ENCODE measurements around the gene ANKRD62.
"Not testable (repeated sequence)": the region's sequence is repeated elsewhere in the genome, so short reads cannot be mapped to it uniquely, and the experiment has no call there.

The ANKRD62 gene

GRCh38 chr18:12061685-12062084 is 32.0 kb upstream of the ANKRD62 start:
- DNase-seq (ENCODE audit: low read depth, low spot score), result no peak
- no peak overlapping the region for H3K27ac ChIP-seq
- H3K9me3 ChIP-seq (ENCODE audit: low read depth, low read length), result no peaks in the 10 kb centered on the region
- TF ChIP-seq POLR2AphosphoS5 (IDR thresholded peaks at IDR 0.05; ENCODE audit: borderline replicate concordance, low read depth, low read length), result no peak
- no peak for TF ChIP-seq EZH2 (IDR thresholded peaks at IDR 0.05)
- no peak for TF ChIP-seq FOXP2 (optimal IDR thresholded peaks at IDR 0.05; ENCODE audit: control extremely low read depth, extremely low read length, insufficient read depth)
- no peak overlapping the region for H3K4me3 ChIP-seq
- H3K36me3 ChIP-seq (ENCODE audit: insufficient read depth, low read length), result no peaks in the 10 kb centered on the region
- H3K9ac ChIP-seq (ENCODE audit: insufficient read length), result no peak overlapping the region

- H3K27ac ChIP-seq, result no peak overlapping the region
- no peaks in the 10 kb centered on the region for H3K9me3 ChIP-seq (ENCODE audit: low read depth, low read length)
- no peak for DNase-seq (ENCODE audit: low read depth, low spot score)
- TF ChIP-seq POLR2AphosphoS5 (IDR thresholded peaks at IDR 0.05; ENCODE audit: borderline replicate concordance, low read depth, low read length) (no peak), EZH2 (IDR thresholded peaks at IDR 0.05) (no peak), FOXP2 (optimal IDR thresholded peaks at IDR 0.05; ENCODE audit: control extremely low read depth, extremely low read length, insufficient read depth) (no peak)
- H3K36me3 ChIP-seq (ENCODE audit: insufficient read depth, low read length), result no peaks in the 10 kb centered on the region
- H3K9ac ChIP-seq (ENCODE audit: insufficient read length), result no peak overlapping the region
- no peak overlapping the region for H3K4me3 ChIP-seq
Measured at GRCh38 chr18:12062974-12063373, 30.7 kb upstream of the ANKRD62 start.

GRCh38 chr18:12064086-12064763 is 29.4 kb upstream of the ANKRD62 start:
- no peak for TF ChIP-seq EZH2 (IDR thresholded peaks at IDR 0.05)
- TF ChIP-seq FOXP2 (optimal IDR thresholded peaks at IDR 0.05; ENCODE audit: control extremely low read depth, extremely low read length, insufficient read depth), result no peak
- no peak for TF ChIP-seq POLR2AphosphoS5 (IDR thresholded peaks at IDR 0.05; ENCODE audit: borderline replicate concordance, low read depth, low read length)
- Histone ChIP-seq H3K36me3 (ENCODE audit: insufficient read depth, low read length) (no peaks in the 10 kb centered on the region), H3K27ac (no peak overlapping the region), H3K9ac (ENCODE audit: insufficient read length) (no peak overlapping the region), H3K9me3 (ENCODE audit: low read depth, low read length) (no peaks in the 10 kb centered on the region), H3K4me3 (no peak overlapping the region)
- no peak for DNase-seq (ENCODE audit: low read depth, low spot score)

GRCh38 chr18:12065397-12065796 is 28.2 kb upstream of the ANKRD62 start:
- TF ChIP-seq POLR2AphosphoS5 (IDR thresholded peaks at IDR 0.05; ENCODE audit: borderline replicate concordance, low read depth, low read length) (no peak), FOXP2 (optimal IDR thresholded peaks at IDR 0.05; ENCODE audit: control extremely low read depth, extremely low read length, insufficient read depth) (no peak), EZH2 (IDR thresholded peaks at IDR 0.05) (no peak)
- Histone ChIP-seq H3K36me3 (ENCODE audit: insufficient read depth, low read length) (no peaks in the 10 kb centered on the region), H3K4me3 (peak overlapping the region; percentile 15; the same call in 1 of the 2 replicates)

GRCh38 chr18:12066910-12067511 is 26.6 kb upstream of the ANKRD62 start:
- H3K27ac ChIP-seq, result no peak overlapping the region
- no peak overlapping the region for H3K9ac ChIP-seq (ENCODE audit: insufficient read length)
- H3K36me3 ChIP-seq (ENCODE audit: insufficient read depth, low read length), result no peaks in the 10 kb centered on the region
- H3K9me3 ChIP-seq (ENCODE audit: low read depth, low read length), result no peaks in the 10 kb centered on the region
- H3K4me3 ChIP-seq, result no peak overlapping the region
- no peak for DNase-seq (ENCODE audit: low read depth, low spot score)
- TF ChIP-seq POLR2AphosphoS5 (IDR thresholded peaks at IDR 0.05; ENCODE audit: borderline replicate concordance, low read depth, low read length) (no peak), EZH2 (IDR thresholded peaks at IDR 0.05) (no peak), FOXP2 (optimal IDR thresholded peaks at IDR 0.05; ENCODE audit: control extremely low read depth, extremely low read length, insufficient read depth) (no peak)

More at GRCh38 chr18:12065397-12065796, 28.2 kb upstream of the ANKRD62 start:
- Histone ChIP-seq H3K27ac (peak overlapping the region; percentile 82), H3K9me3 (ENCODE audit: low read depth, low read length) (no peaks in the 10 kb centered on the region), H3K9ac (ENCODE audit: insufficient read length) (peak overlapping the region; percentile 45)
- no peak for DNase-seq (ENCODE audit: low read depth, low spot score)

GRCh38 chr18:12067671-12068070 is 26.0 kb upstream of the ANKRD62 start:
- TF ChIP-seq EZH2 (IDR thresholded peaks at IDR 0.05) (no peak), POLR2AphosphoS5 (IDR thresholded peaks at IDR 0.05; ENCODE audit: borderline replicate concordance, low read depth, low read length) (no peak), FOXP2 (optimal IDR thresholded peaks at IDR 0.05; ENCODE audit: control extremely low read depth, extremely low read length, insufficient read depth) (no peak)
- H3K9ac ChIP-seq (ENCODE audit: insufficient read length), result no peak overlapping the region
- no peak overlapping the region for H3K27ac ChIP-seq
- DNase-seq (ENCODE audit: low read depth, low spot score), result no peak
- H3K9me3 ChIP-seq (ENCODE audit: low read depth, low read length), result no peaks in the 10 kb centered on the region
- no peaks in the 10 kb centered on the region for H3K36me3 ChIP-seq (ENCODE audit: insufficient read depth, low read length)
- H3K4me3 ChIP-seq, result no peak overlapping the region

GRCh38 chr18:12068316-12068949 is 25.2 kb upstream of the ANKRD62 start:
- peak overlapping the region; percentile 80 for H3K4me3 ChIP-seq
- peak overlapping the region; percentile 95 for H3K27ac ChIP-seq
- not testable (repeated sequence) for H3K36me3 ChIP-seq (ENCODE audit: insufficient read depth, low read length); H3K9me3 ChIP-seq (ENCODE audit: low read depth, low read length)
- peak overlapping the region; percentile 80 for H3K9ac ChIP-seq (ENCODE audit: insufficient read length)
- DNase-seq (ENCODE audit: low read depth, low spot score), result peak; percentile 28

- H3K4me3 ChIP-seq, result peak overlapping the region; percentile 80
- H3K36me3 ChIP-seq (ENCODE audit: insufficient read depth, low read length), result no peaks in the 10 kb centered on the region
- H3K9me3 ChIP-seq (ENCODE audit: low read depth, low read length), result no peaks in the 10 kb centered on the region
- DNase-seq (ENCODE audit: low read depth, low spot score), result peak; percentile 24
- peak overlapping the region; percentile 95 for H3K27ac ChIP-seq
- TF ChIP-seq FOXP2 (optimal IDR thresholded peaks at IDR 0.05; ENCODE audit: control extremely low read depth, extremely low read length, insufficient read depth) (no peak), POLR2AphosphoS5 (IDR thresholded peaks at IDR 0.05; ENCODE audit: borderline replicate concordance, low read depth, low read length) (no peak), EZH2 (IDR thresholded peaks at IDR 0.05) (no peak)
- H3K9ac ChIP-seq (ENCODE audit: insufficient read length), result peak overlapping the region; percentile 80
Measured at GRCh38 chr18:12068950-12069320, 24.7 kb upstream of the ANKRD62 start.

GRCh38 chr18:12071066-12071465 is 22.6 kb upstream of the ANKRD62 start:
- not testable (repeated sequence) for H3K9me3 ChIP-seq (ENCODE audit: low read depth, low read length); H3K36me3 ChIP-seq (ENCODE audit: insufficient read depth, low read length); H3K9ac ChIP-seq (ENCODE audit: insufficient read length)
- Histone ChIP-seq H3K4me3 (peak overlapping the region; percentile 54), H3K27ac (peak overlapping the region; percentile 55)
- DNase-seq (ENCODE audit: low read depth, low spot score), result peak; percentile 37

Measured in SK-N-MC (cell line).